GM21619 (cell line): ENCODE data around the gene PIEZO2.
"Not testable (repeated sequence)": the region's sequence is repeated elsewhere in the genome, so short reads cannot be mapped to it uniquely, and the experiment has no call there.

Experiments used
- ATAC-seq: cut with Tn5 transposase; IDR thresholded peaks from one replicate; pipeline ENCODE4 v1.9.1; 2021; ENCODE audit not compliant: unreplicated experiment

Gene PIEZO2

DNA sequence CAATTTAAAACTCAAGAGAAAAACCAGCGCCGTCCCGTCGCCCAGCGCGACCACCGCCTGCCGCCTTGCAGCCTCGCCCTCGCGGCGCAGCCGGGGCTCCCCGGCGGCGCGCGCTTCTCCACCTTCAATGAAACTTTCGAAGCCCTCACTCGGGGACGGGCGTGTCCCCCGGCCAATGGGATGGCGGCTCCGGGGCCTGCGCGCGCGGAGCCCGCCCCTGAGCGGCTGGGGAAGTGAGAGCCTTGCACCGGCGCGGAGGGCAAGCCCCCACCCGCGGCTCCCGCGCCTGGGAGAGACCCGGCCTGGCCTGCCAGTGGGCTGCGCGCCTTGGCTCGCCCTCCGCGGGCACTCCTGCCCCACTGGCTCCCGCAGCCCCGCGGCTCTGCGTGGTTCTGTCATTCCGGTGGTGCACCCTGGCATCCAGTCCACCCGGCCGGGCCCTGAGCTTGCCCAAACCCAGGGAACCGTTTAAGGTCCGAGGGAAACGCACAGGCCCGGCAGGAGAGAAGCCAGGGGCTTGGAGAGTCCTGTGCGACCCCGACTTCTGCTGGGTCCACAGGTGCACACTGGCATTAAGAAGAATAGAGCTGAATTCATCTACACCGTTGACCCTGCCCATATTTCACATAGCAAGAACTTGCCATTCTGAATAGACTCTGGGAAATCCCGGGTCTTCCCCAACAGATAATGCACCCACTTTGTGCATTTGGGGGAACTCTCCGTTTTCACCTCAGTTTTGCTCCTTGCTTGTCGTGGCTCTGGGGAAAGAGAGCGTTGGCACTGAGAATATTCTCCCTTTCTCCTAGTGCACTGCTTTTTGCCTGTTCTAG, at the start of gene PIEZO2:
TSS of gene PIEZO2 (minus strand) at position 129 of the 830 bp plus-strand sequence. CDS start 981 bp downstream, outside the sequence.
- ATAC-seq = no peak

DNA sequence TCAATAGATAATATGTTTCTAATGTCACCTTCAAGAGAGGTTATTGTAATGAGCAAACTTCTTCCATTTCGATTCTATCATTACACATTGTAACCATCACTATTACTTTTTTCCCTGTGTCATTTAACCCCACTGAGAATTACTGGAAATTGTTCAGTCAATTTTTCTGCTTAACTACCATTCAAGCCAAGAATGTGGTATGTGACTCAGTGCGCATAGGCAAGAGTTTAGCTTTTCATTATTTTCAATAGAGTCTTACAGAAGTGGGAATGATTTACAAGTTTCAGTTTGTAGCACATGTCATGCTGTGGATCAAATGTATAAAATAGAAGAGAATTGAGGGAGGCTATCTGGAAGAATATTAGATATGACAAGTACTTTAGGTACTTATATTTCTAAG, 34.3 kb upstream of the PIEZO2 start:
- no peak for ATAC-seq

DNA sequence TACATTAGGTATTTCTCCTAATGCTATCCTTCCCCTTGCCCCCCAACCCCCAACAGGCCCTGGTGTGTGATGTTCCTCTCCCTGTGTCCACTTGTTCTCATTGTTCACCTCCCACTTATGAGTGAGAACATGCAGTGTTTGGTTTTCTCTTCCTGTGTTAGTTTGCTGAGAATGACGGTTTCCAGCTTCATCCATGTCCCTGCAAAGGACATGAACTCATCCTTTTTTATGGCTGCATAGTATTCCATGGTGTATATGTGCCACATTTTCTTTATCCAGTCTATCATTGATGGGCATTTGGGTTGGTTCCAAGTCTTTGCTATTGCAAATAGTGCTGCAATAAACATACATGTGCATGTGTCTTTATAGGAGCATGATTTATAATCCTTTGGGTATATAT, 32.3 kb upstream of the PIEZO2 start:
- ATAC-seq = not testable (repeated sequence)

DNA sequence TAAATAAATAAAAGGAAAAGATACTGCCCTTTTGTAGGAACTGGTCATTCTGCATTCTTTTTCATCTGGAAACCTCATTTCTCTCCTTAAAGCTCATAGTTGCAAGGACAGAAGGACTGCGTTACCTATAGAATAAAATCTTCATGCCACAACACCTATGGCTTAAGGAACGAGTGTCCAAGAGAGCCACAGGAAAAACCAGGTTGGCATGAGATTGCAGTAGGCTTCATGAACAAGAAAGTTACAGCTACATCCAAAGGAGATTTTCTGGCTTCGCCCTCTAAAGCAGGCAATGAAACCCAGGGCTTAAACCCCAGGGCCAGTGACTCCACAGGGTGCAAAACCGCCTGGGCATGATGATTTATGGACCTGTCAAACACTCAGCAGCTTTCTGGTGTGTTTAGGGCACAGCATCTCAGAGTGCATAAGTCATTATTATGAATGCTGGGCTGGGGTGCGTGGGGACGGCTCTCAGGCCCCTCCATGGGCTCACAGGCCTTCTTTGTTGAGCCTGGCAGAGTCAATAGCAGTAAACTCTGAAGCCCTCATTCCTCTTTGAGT, 30.7 kb upstream of the PIEZO2 start:
- ATAC-seq = no peak

DNA sequence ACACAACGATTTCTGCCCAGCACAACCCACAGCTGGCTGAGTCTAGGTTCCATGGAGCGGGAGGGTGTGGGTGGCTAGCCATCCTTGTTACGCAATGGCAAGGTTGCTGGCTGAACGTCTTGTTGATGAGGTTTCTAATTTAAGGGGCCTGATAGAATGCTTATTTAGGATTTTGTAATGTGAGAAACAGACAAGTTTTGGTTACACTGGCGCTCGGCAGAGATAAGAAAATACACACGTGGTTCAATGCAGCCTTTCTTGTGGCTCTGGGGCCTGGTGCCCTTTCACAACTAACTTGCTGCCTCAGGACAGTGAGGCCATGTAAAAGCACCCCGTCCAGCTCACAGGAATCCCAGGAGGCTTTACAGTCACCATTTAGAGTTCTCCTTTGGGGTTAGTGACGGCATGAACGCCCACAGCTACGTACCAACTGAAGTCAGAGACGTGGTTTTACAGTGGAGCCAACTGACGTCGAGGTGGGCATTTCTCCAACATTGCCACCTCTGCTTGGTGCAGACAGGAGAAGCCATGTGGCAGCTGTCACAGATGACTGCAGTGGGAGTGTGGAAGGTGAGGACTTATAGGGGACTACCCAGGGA, 29.7 kb upstream of the PIEZO2 start:
- ATAC-seq = no peak

DNA sequence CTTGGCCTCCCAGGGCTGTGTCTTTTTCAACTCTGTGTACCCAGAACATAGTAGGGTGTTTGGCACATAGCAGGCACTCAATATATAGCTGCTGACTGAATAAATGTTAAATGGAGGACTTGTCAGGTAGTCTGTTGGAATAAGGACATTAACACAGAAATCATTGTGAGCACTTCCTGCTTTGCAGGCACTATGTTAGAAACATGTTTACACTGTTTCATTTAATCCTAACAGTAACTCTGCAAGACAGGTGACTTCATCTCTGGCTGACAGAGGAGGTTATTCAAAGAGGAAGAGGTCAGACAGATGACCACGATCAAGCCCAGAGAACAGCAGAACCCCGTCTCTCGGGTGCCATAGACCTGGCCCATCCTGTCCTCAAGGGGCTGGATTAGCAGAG, 28.0 kb upstream of the PIEZO2 start:
- ATAC-seq = no peak

DNA sequence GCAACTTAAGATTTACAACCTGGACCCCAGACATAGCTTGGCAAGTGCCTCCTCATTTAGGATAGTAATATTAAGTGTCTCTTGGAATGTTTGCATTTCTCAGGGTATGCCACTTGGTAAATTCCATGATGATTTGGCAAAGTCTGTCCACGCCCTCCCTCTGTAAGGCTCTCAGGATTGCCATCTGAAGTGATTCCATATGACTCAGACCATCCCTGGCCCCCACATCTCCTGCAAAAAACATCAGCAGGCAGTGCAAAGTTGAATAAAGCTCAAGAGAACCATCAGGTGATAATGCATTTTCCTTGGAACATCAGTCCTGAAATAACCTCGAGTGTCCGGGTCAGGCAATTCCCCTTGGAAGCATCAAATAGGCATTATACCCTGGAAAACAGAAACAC, 27.1 kb upstream of the PIEZO2 start:
- ATAC-seq = no peak

DNA sequence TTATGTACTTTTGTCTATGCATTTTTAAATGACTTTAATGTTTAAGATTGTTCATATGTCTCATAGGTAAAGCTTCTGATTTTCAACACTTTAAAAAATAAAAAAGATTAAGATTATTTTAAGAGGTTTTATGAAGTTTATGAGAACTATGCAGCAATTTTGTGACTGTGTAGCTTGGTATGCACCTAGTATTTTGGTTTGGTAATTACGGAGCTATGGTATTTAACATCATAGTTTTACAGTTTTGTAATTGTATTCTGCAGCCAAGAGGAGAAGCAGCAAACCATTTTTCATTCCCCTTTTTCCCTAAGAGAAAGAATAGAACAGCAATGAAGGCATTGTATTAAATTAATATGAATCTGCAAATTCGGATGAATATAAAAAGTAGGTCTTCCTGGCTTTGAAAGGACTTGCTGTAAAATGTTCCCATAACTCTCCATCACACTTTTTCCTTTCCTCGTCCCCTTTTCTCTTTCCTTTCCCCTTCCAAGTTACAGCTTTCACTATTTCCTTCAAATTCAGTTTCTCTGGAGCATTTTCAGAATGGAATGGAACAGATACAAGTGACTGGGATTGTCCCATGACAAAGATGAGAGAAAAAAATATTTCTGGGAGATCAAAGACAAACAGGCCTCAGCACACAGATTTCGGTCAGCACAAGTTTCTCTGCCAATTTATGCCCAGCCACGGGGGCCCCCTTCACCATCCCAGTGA, 26.1 kb upstream of the PIEZO2 start:
- no peak for ATAC-seq

DNA sequence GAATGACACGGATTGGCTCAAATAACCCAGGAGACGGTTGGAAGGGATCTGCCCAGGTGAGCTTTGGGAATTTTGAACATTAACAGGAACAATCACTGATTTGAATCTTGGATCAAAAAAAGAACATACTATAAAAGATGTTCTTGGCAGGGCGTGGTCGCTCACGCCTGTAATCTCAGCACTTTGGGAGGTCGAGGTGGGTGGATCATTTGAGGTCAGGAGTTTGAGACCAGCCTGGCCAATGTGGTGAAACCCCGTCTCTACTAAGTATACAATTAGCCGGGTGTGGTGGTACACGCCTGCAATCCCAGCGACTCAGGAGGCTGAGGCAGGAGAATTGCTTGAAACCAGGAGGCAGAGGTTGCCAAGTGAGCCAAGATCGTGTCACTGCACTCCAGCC, 24.8 kb upstream of the PIEZO2 start:
- ATAC-seq = not testable (repeated sequence)

DNA sequence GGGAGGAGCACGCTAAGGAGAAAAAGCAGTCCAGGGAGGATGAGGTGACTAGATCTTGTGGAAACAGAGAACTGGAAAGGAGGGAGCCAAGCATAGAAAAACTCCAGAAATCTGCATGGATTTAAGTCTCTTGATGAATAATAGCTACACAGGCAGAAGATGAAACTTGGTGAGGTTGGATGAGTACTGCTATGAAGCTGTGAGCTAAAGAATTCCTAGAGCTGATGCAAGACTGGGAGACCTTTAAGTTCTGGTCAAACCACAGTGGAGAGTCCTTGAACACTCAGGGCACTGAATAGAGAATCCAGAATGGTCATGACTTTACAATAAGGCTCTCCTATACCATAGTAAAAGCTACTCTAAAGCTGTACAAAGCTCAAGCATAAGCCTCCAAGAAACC, 18.4 kb upstream of the PIEZO2 start:
- ATAC-seq = no peak

DNA sequence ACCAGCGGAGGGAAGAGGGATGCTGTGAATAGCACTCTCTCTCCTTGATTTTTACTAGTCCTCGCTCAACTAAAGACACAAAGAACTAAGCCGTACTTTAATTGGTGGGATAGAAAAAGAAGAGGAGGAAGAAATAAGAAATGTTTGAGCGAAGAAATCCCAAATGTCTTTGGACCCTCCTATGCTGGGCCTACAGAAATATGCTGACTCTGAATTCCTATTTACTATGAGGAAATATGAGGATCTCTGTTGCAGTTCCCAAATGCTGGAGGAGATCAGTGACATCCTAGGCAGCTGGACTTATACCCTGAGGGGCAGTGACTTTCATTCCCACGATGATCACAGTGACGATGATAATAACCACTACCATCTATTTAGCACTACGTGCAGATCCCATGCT, 16.6 kb upstream of the PIEZO2 start:
- ATAC-seq = no peak

DNA sequence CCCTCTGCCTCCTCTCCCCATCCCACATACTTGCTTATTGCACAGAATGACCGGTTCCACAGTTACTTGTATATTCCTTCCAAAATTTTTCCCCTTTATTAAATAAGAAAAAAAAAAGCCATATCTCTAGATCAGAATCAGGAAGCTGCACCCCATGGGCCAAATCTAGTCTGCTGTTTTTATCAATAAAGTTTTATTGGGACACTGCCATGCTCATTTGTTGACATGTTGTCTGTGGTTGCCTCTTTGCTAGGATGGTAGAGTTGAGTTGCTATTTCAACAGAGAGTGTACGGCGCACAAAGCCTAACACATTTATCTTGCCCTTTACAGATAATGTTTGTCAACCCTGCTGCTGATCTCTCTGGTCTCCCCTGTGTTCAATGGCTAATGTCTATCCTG, 15.8 kb upstream of the PIEZO2 start:
- ATAC-seq = no peak

DNA sequence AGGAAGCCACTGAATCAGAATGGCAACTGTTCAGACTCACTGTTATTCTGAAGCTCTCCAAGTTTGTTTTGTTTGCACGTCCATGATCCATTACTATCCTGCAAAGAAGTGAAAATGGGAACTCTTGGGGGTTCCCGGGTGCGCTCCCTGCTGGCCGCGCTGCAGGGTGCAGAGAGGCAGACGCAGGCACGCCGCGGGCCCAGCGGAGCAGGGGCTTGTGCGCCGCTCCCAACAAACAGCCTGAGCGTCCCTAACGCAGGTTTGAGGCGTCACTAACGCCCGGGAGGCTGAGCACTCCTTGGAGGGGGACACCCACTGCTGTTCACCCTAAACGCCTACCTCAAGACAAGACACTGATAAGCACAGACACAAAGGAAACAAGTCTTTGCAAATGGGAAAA, 14.3 kb upstream of the PIEZO2 start:
- ATAC-seq = no peak

DNA sequence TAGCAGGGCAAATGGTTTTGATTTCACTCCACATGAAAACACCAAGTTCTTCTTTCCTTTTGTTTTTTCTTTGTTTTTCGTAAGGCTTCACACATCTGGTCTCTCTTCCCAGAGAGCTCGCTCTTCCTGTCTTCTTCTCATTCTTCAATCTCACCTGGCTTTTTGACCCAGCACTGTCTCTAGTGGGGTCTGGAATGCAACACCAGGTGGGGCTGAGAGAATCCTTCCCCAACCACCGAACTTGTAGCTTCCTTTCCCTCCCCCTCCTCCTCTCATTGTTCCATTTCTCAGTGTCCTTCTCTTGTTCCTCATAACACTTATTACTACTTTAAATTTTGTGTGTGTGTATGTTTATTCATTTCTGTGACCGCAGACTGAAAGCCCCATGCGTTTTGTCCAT, 13.5 kb upstream of the PIEZO2 start:
- no peak for ATAC-seq

DNA sequence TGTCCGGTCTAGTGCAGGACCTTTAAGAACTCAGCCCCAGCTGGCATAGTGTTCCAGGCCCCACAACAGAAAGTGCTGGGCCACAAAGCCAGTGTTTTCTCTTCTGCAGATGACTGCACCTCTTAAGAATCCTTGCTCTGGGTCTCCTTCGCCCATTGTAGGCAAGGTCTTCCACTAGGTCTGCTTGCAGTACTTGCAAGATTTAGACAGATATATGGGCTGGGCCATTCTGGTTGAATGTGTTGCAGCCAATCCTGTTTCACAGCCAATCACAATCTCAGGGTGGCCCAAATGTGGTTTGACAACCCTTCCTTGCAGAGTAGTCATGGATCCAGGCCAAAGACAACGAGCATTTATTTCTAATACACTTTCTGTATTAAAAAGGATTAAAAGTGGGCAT, 13.1 kb upstream of the PIEZO2 start:
- ATAC-seq = no peak

DNA sequence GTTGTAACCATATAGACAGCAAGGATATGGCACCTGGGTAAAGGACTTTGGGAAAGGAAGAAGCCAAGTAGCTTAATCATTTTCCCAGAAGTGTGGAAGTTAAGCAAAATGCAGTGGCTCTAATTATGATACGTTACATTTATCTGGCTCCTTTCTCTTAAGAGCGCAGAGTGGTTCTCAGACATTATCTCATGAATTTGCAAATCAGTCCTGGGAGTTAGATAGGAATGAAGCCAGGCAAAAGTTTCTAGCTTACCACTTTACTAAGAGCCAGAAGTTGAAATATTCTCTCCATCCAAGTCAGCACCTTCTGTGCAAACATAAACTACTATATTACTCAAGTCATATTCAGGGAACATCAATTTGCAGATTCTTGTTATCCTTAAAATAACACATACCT, 10.9 kb upstream of the PIEZO2 start:
- no peak for ATAC-seq

DNA sequence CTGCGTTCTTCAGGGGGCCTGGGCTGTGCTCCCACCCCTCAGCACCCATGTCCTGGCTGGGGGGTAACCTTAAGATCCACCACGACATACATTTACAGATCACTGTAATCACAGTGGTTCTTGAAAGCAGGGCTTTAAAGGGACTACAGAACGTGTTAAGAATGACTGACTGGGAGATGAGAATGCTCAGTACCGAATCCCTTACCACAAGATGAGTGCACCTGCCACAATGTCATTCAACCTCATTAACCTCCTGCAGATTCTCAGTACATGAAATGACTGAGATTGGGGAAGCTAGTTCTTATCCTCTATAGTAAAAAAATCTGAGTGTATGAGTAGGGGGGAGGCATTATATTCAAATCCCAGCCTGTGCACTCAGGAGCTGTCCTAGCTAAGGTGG, 10.5 kb upstream of the PIEZO2 start:
- no peak for ATAC-seq

DNA sequence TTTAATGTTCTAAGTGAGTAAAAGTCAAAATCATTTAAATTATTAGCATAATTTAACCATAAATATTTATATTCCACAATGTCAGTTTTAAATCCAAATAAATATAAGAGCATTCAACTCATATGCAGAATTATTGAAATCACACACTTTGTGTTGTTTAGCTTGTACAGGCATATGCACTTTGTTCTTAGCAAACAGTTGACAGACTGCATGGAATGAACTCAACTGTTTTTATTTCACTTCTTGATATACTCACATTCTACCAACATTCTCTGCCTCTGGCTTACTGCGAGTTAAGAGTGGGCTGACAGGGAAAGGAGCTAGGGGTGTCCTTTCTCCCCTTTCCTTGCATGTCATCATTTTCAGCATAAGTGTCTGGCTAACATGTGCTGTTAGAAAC, 7.6 kb upstream of the PIEZO2 start:
- ATAC-seq = no peak

DNA sequence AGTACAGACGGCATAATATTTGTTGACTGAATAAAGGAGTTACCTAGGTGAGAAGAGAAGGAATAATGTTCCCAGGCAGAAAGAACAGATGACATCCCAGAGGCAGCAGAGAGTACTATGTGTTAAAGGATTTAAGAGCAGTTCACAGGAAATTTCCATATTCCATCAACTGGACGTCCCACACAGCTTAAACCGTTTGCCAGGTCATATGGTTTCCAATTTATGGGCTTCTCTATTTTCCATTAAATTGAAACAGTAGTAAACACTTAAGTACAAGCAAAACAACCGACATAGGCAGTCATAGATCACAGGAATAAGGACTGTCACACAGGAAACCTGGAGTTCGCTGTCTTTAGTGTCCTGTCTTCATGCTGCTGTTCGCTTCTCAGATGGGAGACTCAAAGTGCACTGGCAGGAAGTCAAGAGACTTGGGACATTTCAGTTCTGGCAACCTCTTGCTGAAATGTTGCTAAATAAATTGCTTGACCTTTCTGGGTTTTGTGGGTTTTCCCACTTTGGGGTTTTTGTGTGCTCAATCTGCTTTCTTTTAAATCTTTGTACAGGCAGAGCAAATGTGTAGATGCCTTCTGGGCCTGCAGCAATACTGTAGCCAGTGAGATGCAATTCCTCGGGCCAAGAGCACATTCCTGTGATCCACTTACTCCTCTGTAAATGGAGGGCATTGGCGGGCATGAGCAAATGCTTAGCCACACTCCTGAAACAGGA, 5.8 kb upstream of the PIEZO2 start:
- ATAC-seq = no peak

DNA sequence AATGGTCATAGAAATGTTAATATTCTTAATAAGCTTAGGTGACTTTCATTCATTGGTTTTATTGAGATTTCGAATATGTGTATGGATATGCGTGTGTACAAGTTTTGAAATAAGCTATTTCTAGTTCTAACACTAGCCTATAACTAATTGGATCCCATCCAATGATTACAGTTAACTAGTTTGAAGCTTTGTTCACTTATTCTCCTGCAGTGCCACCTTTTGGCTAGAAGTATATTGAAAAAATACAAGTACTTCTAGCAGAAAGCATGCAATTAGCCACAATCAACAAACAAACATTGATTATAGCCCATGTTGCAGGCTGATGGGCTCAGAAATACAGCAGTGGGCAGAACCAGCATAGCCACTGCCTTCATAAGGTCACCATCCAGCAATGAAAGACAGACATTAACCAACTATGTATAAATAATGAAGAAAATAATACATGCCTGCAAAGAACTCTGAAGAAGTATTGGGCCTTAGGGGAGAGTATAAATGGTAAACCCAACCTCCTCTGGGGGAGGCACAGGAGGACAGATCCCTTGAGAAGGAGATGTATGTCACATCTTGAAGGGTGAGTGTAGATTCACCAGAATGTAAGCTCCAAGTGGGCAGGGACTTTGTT, 5.1 kb upstream of the PIEZO2 start:
- no peak for ATAC-seq

DNA sequence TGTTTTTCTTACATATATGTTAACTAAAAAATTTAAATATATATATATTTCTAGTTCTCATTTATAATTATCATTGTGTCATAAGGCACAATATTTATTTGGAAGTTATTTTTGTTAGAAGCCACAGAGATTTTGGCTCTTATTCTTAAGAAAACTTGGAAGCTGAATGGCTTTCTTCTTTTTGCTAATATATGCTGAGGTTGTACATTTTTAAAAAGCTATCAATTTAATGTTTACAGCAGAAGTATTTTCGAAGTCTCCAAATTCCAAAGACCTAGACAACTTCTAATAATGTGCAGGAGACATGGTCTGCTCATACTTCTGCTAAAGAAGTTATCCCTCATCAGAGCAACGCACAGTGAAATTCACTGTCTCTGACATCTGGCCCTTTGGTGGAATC, 3.7 kb upstream of the PIEZO2 start:
- no peak for ATAC-seq
